ENCODE results near the gene DFFA. TPM values are rescaled to one million over a fixed set of nuclear protein-coding genes. Genes with fewer than 3 reads are reported as not detected.
A peak's percentile ranks its signal among the peaks of the same experiment; 100 is the strongest.
"Not testable (repeated sequence)": the region's sequence is repeated elsewhere in the genome, so short reads cannot be mapped to it uniquely, and the experiment has no call there.

DFFA gene
- total RNA-seq, 3 donors from 2014 or later (not counting 1 experiment from before 2014, with no cell fraction given) = 17.5 to 21.8 (median 21.5) TPM

DNA sequence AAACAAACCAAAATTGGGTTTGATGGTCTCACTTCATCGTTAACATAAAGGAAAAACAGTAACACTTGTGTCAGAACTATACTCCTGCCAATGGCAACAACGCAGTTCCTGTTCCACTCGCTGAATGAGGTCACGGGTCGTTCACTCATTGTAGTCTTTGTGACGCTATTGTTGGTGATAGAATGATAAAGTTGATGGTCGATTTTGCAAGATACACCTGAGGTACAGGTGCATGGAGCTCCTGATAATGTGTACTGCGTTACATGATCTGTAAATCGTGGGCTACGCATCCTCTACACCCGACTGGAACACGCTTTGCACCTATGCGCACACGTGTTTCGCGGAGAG lies 42.5 kb downstream of the DFFA start:
- H3K27ac Mint-ChIP-seq = peak overlapping the region; percentile 89 to 97
- H3K36me3 Mint-ChIP-seq = no peaks in the 10 kb centered on the region
- WGBS (ENCODE audit: insufficient coverage) = 30% methylated on average over 16 of the region's 16 CpGs
- peak overlapping the region; percentile 92 for H3K4me3 Mint-ChIP-seq
- no peaks in the 10 kb centered on the region for H3K36me3 ChIP-seq (ENCODE audit: control insufficient read depth, insufficient read depth, low read length)
- H3K4me1 Mint-ChIP-seq = peaks cover 17% of the 10 kb centered on the region in 2 donors
- H3K27me3 Mint-ChIP-seq (ENCODE audit: low read depth in 2 of 2) = no peaks in the 10 kb centered on the region
- TF ChIP-seq, protein P1, sequence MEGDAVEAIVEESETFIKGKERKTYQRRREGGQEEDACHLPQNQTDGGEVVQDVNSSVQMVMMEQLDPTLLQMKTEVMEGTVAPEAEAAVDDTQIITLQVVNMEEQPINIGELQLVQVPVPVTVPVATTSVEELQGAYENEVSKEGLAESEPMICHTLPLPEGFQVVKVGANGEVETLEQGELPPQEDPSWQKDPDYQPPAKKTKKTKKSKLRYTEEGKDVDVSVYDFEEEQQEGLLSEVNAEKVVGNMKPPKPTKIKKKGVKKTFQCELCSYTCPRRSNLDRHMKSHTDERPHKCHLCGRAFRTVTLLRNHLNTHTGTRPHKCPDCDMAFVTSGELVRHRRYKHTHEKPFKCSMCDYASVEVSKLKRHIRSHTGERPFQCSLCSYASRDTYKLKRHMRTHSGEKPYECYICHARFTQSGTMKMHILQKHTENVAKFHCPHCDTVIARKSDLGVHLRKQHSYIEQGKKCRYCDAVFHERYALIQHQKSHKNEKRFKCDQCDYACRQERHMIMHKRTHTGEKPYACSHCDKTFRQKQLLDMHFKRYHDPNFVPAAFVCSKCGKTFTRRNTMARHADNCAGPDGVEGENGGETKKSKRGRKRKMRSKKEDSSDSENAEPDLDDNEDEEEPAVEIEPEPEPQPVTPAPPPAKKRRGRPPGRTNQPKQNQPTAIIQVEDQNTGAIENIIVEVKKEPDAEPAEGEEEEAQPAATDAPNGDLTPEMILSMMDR (IDR thresholded peaks at IDR 0.05) = no peak
- H3K4me3 ChIP-seq (ENCODE audit: low read length) = peak overlapping the region; percentile 84
- no peaks in the 10 kb centered on the region for H3K9me3 Mint-ChIP-seq
- ATAC-seq = no peak
- intact Hi-C loops (cut with micrococcal nuclease) = loop anchor here (1.0 to 10.0 kb wide), 7 partner anchors 31 to 935 kb away; partner anchors contain the start of genes DFFA, PEX14 and PGD
- peak overlapping the region; percentile 85 for H3K27ac ChIP-seq (ENCODE audit: low read length)
- H3K27me3 ChIP-seq (ENCODE audit: control insufficient read depth, insufficient read depth, low read length) = no peaks in the 10 kb centered on the region
- peaks cover 18% of the 10 kb centered on the region for H3K4me1 ChIP-seq (ENCODE audit: control insufficient read depth, insufficient read depth, low read length)
- no peaks in the 10 kb centered on the region for H3K9me3 ChIP-seq (ENCODE audit: control insufficient read depth, insufficient read depth, low read length)
- no peak for DNase-seq

DNA sequence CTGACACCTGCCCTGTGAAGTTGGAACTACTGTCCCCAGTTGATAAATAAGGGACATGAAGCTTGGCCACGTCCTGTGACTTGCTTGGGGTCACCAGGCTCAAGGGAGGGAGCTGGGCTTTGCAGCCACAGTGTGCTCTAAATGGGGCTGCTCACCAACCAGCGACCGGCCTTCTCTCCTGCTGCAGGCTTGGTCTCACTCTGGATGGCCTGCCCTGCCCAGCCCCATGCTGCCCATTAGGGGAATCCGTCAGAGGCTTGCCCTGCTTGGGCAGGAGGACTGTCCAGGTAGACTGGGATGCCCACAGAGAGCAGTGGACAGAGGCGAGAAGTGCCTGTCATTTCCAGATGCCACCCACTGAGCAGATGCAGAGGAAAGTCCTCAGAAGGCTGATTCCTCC lies 43.3 kb downstream of the DFFA start:
- Mint-ChIP-seq H3K4me1 (peaks cover 17% of the 10 kb centered on the region in 2 donors), H3K36me3 (no peaks in the 10 kb centered on the region), H3K27me3 (ENCODE audit: low read depth in 2 of 2) (no peaks in the 10 kb centered on the region), H3K27ac (peak overlapping the region; percentile 89 to 97), H3K9me3 (no peaks in the 10 kb centered on the region), H3K4me3 (peak overlapping the region; percentile 28)
- Histone ChIP-seq H3K27ac (ENCODE audit: low read length) (no peak overlapping the region), H3K9me3 (ENCODE audit: control insufficient read depth, insufficient read depth, low read length) (no peaks in the 10 kb centered on the region), H3K4me3 (ENCODE audit: low read length) (no peak overlapping the region), H3K27me3 (ENCODE audit: control insufficient read depth, insufficient read depth, low read length) (no peaks in the 10 kb centered on the region), H3K4me1 (ENCODE audit: control insufficient read depth, insufficient read depth, low read length) (peaks cover 18% of the 10 kb centered on the region), H3K36me3 (ENCODE audit: control insufficient read depth, insufficient read depth, low read length) (no peaks in the 10 kb centered on the region)
- WGBS (ENCODE audit: insufficient coverage) = 90% methylated on average over 5 of the region's 5 CpGs
- peak in 1 of 2 donors; percentile 9 for DNase-seq
- intact Hi-C loops (cut with micrococcal nuclease) = loop anchor here (1.0 to 10.0 kb wide), 6 partner anchors 30 to 934 kb away; partner anchors contain the start of genes KIF1B and PGD
- TF ChIP-seq, protein P1 (IDR thresholded peaks at IDR 0.05) = no peak
- no peak for ATAC-seq

DNA sequence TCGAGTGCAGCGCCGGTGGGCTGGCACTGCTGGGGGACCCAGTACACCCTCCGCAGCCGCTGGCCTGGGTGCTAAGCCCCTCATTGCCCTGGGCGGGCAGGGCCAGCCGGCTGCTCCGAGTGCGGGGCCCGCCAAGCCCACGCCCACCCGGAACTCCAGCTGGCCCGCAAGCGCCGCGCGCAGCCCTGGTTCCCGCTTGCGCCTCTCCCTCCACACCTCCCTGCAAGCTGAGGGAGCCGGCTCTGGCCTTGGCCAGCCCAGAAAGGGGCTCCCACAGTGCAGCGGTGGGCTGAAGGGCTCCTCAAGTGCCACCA lies 45.8 kb downstream of the DFFA start:
- H3K36me3 Mint-ChIP-seq; H3K36me3 ChIP-seq (ENCODE audit: control insufficient read depth, insufficient read depth, low read length); H3K27ac ChIP-seq (ENCODE audit: low read length); H3K4me3 ChIP-seq (ENCODE audit: low read length); H3K9me3 ChIP-seq (ENCODE audit: control insufficient read depth, insufficient read depth, low read length); H3K9me3 Mint-ChIP-seq; H3K27me3 Mint-ChIP-seq (ENCODE audit: low read depth in 2 of 2); ATAC-seq; H3K4me3 Mint-ChIP-seq; DNase-seq; H3K27ac Mint-ChIP-seq; H3K27me3 ChIP-seq (ENCODE audit: control insufficient read depth, insufficient read depth, low read length): not testable (repeated sequence)
- peaks cover 17% of the 10 kb centered on the region in 2 donors for H3K4me1 Mint-ChIP-seq
- 96% methylated on average over 21 of the region's 21 CpGs for WGBS (ENCODE audit: insufficient coverage)
- H3K4me1 ChIP-seq (ENCODE audit: control insufficient read depth, insufficient read depth, low read length) = peaks cover 17% of the 10 kb centered on the region
- intact Hi-C loops (cut with micrococcal nuclease) = loop anchor here (10.0 kb wide), 1 partner anchor 932 kb away; no protein-coding TSS in a partner anchor

DNA sequence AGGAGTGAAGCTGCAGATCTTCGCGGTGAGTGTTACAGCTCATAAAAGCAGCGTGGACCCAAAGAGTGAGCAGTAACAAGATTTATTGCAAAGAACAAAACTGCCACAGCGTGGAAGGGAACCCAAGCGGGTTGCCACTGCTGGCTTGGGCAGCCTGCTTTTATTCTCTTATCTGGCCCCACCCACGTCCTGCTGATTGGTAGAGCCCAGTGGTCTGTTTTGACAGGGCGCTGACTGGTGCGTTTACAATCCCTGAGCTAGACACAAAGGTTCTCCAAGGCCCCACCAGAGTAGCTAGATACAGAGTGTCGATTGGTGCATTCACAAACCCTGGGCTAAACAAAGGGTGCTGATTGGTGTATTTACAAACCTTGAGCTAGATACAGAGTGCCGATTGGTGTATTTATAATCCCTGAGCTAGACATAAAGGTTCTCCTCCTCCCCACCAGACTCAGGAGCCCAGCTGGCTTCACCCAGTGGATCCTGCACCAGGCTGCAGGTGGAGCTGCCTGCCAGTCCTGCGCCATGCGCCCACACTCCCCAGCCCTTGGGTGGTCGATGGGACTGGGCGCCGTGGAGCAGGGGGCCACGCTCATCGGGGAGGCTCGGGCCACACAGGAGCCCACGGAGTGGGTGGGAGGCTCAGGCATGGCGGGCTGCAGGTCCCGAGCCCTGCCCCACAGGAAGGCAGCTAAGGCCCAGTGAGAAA lies 46.3 kb downstream of the DFFA start:
- intact Hi-C loops (cut with micrococcal nuclease) = loop anchor here (10.0 kb wide), 1 partner anchor 931 kb away; no protein-coding TSS in a partner anchor
- H3K9me3 Mint-ChIP-seq = not testable (repeated sequence)

More for the DNA sequence above, 46.3 kb downstream of the DFFA start:
- H3K4me1 Mint-ChIP-seq = peaks cover 13 to 14% of the 10 kb centered on the region in 2 donors
- not testable (repeated sequence) for H3K36me3 ChIP-seq (ENCODE audit: control insufficient read depth, insufficient read depth, low read length); H3K27ac Mint-ChIP-seq; DNase-seq; H3K27me3 ChIP-seq (ENCODE audit: control insufficient read depth, insufficient read depth, low read length); H3K4me3 ChIP-seq (ENCODE audit: low read length); H3K36me3 Mint-ChIP-seq; H3K27ac ChIP-seq (ENCODE audit: low read length); ATAC-seq; H3K9me3 ChIP-seq (ENCODE audit: control insufficient read depth, insufficient read depth, low read length); H3K4me3 Mint-ChIP-seq; H3K27me3 Mint-ChIP-seq (ENCODE audit: low read depth in 2 of 2)
- peaks cover 12% of the 10 kb centered on the region for H3K4me1 ChIP-seq (ENCODE audit: control insufficient read depth, insufficient read depth, low read length)
- WGBS (ENCODE audit: insufficient coverage) = 86% methylated on average over 21 of the region's 21 CpGs
